H1 (cell line): ENCODE results near the gene ABHD12. TPM values are rescaled to one million over a fixed set of nuclear protein-coding genes. Genes with fewer than 3 reads are reported as not detected.

Source experiments
- CTCF ChIA-PET: fragments of 300-600 bp; sonication (Branson Sonifier 250); formaldehyde crosslinking; loops from one replicate; lab custom pipeline; 2021; ENCODE audit not compliant: partially characterized antibody; lab: Charles Lee
- POLR2A ChIA-PET: fragments of 300-600 bp; sonication (Branson Sonifier 250); formaldehyde crosslinking; loops from one replicate; lab custom pipeline; 2021; ENCODE audit warnings: inconsistent platforms; ENCODE audit not compliant: partially characterized antibody; lab: Charles Lee
- DNase-seq, 2 experiments: peaks; one replicate each; pipeline versions ENCODE4 v3.0.0 to v3.0.0-alpha.2; 2010 to 2022; ENCODE audit warnings: low spot score in 2 of 2, low read depth in 1 of 2, mixed read lengths in 1 of 2
- FAIRE-seq: peaks from 2 replicates; lab custom pipeline; 2011; peaks lifted over from hg19 to GRCh38; lab: Jason Lieb, UNC
- H2AFZ ChIP-seq: 2 replicates; pipeline ENCODE4 v1.8.1; 2012; ENCODE audit warnings: low read length, inconsistent platforms
- H2AK5ac ChIP-seq: 2 replicates; pipeline ENCODE4 v1.6.1; 2013; ENCODE audit warnings: low read depth, low read length
- H2BK120ac ChIP-seq: replicated peaks from 2 replicates; pipeline ENCODE3; 2013; ENCODE audit warnings: low read depth, low read length, inconsistent platforms
- H2BK12ac ChIP-seq: 2 replicates; pipeline ENCODE4 v1.6.1; 2013; ENCODE audit warnings: low read depth, low read length
- H2BK15ac ChIP-seq: 2 replicates; pipeline ENCODE4 v1.6.1; 2013; ENCODE audit warnings: low read length
- H2BK20ac ChIP-seq: 2 replicates; pipeline ENCODE4 v1.6.1; 2013; ENCODE audit warnings: low read length
- H2BK5ac ChIP-seq: 2 replicates; pipeline ENCODE4 v1.6.1; 2013; ENCODE audit warnings: low read depth, low read length
- H3K14ac ChIP-seq: 2 replicates; pipeline ENCODE4 v1.6.1; 2013; ENCODE audit warnings: inconsistent platforms; ENCODE audit not compliant: insufficient read length
- H3K18ac ChIP-seq: 2 replicates; pipeline ENCODE4 v1.6.1; 2013; ENCODE audit warnings: low read length; ENCODE audit errors: extremely low read depth
- H3K23ac ChIP-seq: 2 replicates; pipeline ENCODE4 v1.6.1; 2013; ENCODE audit warnings: inconsistent platforms; ENCODE audit not compliant: insufficient read length
- H3K23me2 ChIP-seq: 2 replicates; pipeline ENCODE4 v1.6.1; 2013; ENCODE audit warnings: low read depth, low read length
- H3K27ac ChIP-seq: 2 replicates; pipeline ENCODE4 v1.6.1; 2011; ENCODE audit warnings: low read depth, low read length, inconsistent platforms
- H3K27me3 ChIP-seq, 4 experiments: replicated peaks in 1 of 4; 1 replicate in 1 of 4; 2 replicates in 3 of 4; pipeline versions ENCODE4 v1.6.1 to v1.8.1; 2011 to 2013; ENCODE audit warnings: low read length in 3 of 4, mild to moderate bottlenecking in 3 of 4, inconsistent platforms in 2 of 4, mixed read lengths in 2 of 4, moderate library complexity in 1 of 4; ENCODE audit not compliant: control insufficient read depth in 3 of 4, insufficient read depth in 3 of 4; ENCODE audit errors: extremely low read depth in 1 of 4
- H3K36me3 ChIP-seq, 4 experiments: 2 replicates each; pipeline versions ENCODE4 v1.6.1 to v1.8.1; 2011 to 2013; ENCODE audit warnings: mild to moderate bottlenecking in 4 of 4, low read length in 3 of 4, moderate library complexity in 2 of 4, control low read depth in 1 of 4, inconsistent platforms in 1 of 4; ENCODE audit not compliant: insufficient read depth in 4 of 4, control insufficient read depth in 2 of 4
- H3K4ac ChIP-seq: replicated peaks from 2 replicates; pipeline ENCODE3; 2013; ENCODE audit warnings: low read length, low read depth, mixed read lengths, inconsistent platforms; ENCODE audit not compliant: insufficient read length
- H3K4me1 ChIP-seq, 4 experiments: replicated peaks in 1 of 4; 1 replicate in 1 of 4; 2 replicates in 3 of 4; pipeline versions ENCODE4 v1.6.1 to v1.8.1; 2011 to 2013; ENCODE audit warnings: low read length in 3 of 4, inconsistent platforms in 2 of 4, mixed read lengths in 1 of 4; ENCODE audit not compliant: insufficient read depth in 4 of 4, control insufficient read depth in 3 of 4
- H3K4me2 ChIP-seq, 2 experiments: 2 replicates each; pipeline versions ENCODE4 v1.6.1 to v1.8.1; 2011 to 2013; ENCODE audit warnings: low read depth in 2 of 2, low read length in 2 of 2, control low read depth in 1 of 2, inconsistent platforms in 1 of 2, mild to moderate bottlenecking in 1 of 2; ENCODE audit not compliant: insufficient read depth in 1 of 2
- H3K4me3 ChIP-seq, 4 experiments: fragments of 200-600, 300-600 bp in 1 of 4; sonication (generic), shearing (Covaris generic), sonication (Bioruptor Twin) in 1 of 4; 2 replicates each; pipeline versions ENCODE4 v1.5.1 to v1.8.1; 2011 to 2016; ENCODE audit warnings: low read length in 4 of 4, low read depth in 3 of 4, control low read depth in 2 of 4, inconsistent platforms in 2 of 4, mild to moderate bottlenecking in 2 of 4, mixed read lengths in 1 of 4, moderate library complexity in 1 of 4; ENCODE audit not compliant: insufficient read depth in 2 of 4; ENCODE audit errors: extremely low read depth in 1 of 4
- H3K56ac ChIP-seq: replicated peaks from 2 replicates; pipeline ENCODE3; 2013; ENCODE audit warnings: low read depth, mild to moderate bottlenecking, mixed read lengths, low read length, inconsistent platforms; ENCODE audit not compliant: insufficient read length
- H3K79me1 ChIP-seq: 2 replicates; pipeline ENCODE4 v1.6.1; 2013; ENCODE audit warnings: low read depth, low read length, control low read depth
- H3K79me2 ChIP-seq, 2 experiments: 2 replicates each; pipeline versions ENCODE4 v1.6.1 to v1.8.1; 2012 to 2013; ENCODE audit warnings: low read length in 2 of 2, mild to moderate bottlenecking in 2 of 2, inconsistent platforms in 1 of 2; ENCODE audit not compliant: insufficient read depth in 2 of 2, control insufficient read depth in 1 of 2
- H3K9ac ChIP-seq, 4 experiments: replicated peaks in 1 of 4; 1 replicate in 1 of 4; 2 replicates in 3 of 4; pipeline versions ENCODE4 v1.6.1 to v1.8.1; 2011 to 2013; ENCODE audit warnings: low read depth in 3 of 4, low read length in 3 of 4, control low read depth in 2 of 4, mild to moderate bottlenecking in 2 of 4, moderate library complexity in 2 of 4, inconsistent platforms in 1 of 4; ENCODE audit errors: extremely low read depth in 1 of 4
- H3K9me3 ChIP-seq, 2 experiments: 2 replicates each; pipeline versions ENCODE4 v1.6.1 to v1.8.1; 2012 to 2013; ENCODE audit warnings: mild to moderate bottlenecking in 2 of 2, moderate library complexity in 2 of 2, control low read depth in 1 of 2, inconsistent platforms in 1 of 2, low read depth in 1 of 2, low read length in 1 of 2, mixed read lengths in 1 of 2; ENCODE audit not compliant: insufficient read depth in 2 of 2
- H4K20me1 ChIP-seq, 2 experiments: replicated peaks in 1 of 2; 2 replicates each; pipeline versions ENCODE3 to v1.8.1; 2011 to 2013; ENCODE audit warnings: inconsistent platforms in 2 of 2, low read length in 2 of 2, mild to moderate bottlenecking in 1 of 2; ENCODE audit not compliant: insufficient read depth in 2 of 2, control insufficient read depth in 1 of 2
- H4K5ac ChIP-seq: 2 replicates; pipeline ENCODE4 v1.6.1; 2013; ENCODE audit warnings: low read length, low read depth, mixed read lengths, inconsistent platforms; ENCODE audit not compliant: insufficient read length
- H4K8ac ChIP-seq: 2 replicates; pipeline ENCODE4 v1.8.0; 2013; ENCODE audit warnings: mild to moderate bottlenecking, moderate library complexity, low read length, inconsistent platforms; ENCODE audit not compliant: insufficient read depth; ENCODE audit errors: extremely low read depth
- H4K91ac ChIP-seq: replicated peaks from 2 replicates; pipeline ENCODE3; 2013; ENCODE audit warnings: low read length, mixed read lengths, inconsistent platforms; ENCODE audit not compliant: insufficient read length
- CEBPB ChIP-seq: IDR thresholded peaks from 2 replicates; pipeline ENCODE4 v1.6.1; 2012; ENCODE audit warnings: low read depth, low read length
- NANOG ChIP-seq: IDR thresholded peaks from 2 replicates; pipeline ENCODE4 v1.6.1; 2011; ENCODE audit warnings: low read length, low read depth, mild to moderate bottlenecking, inconsistent platforms; ENCODE audit not compliant: insufficient read depth, poor library complexity, severe bottlenecking
- NRF1 ChIP-seq: IDR thresholded peaks from 2 replicates; pipeline ENCODE4 v1.6.1; 2011; ENCODE audit warnings: mild to moderate bottlenecking, low read depth, low read length, improper control_type of control experiment
- POU5F1 ChIP-seq: IDR thresholded peaks from 2 replicates; pipeline ENCODE4 v1.6.1; 2011; ENCODE audit warnings: low read depth, mild to moderate bottlenecking, low read length, moderate library complexity
- RBBP5 ChIP-seq: IDR thresholded peaks from 2 replicates; pipeline ENCODE4 v1.7.1; 2012; ENCODE audit warnings: low read depth, mild to moderate bottlenecking, inconsistent platforms, low read length, moderate library complexity, borderline replicate concordance
- RXRA ChIP-seq: IDR thresholded peaks from 2 replicates; pipeline ENCODE4 v1.6.1; 2011; ENCODE audit warnings: low read depth, mild to moderate bottlenecking, low read length, moderate library complexity; ENCODE audit not compliant: insufficient read depth
- SP1 ChIP-seq: IDR thresholded peaks from 2 replicates; pipeline ENCODE4 v1.6.1; 2011; ENCODE audit warnings: low read depth, low read length
- TAF1 ChIP-seq: IDR thresholded peaks from 2 replicates; pipeline ENCODE4 v1.6.1; 2011; ENCODE audit warnings: mild to moderate bottlenecking, low read depth, low read length
- TAF7 ChIP-seq: optimal IDR thresholded peaks from 2 replicates; pipeline ENCODE3; 2011; ENCODE audit warnings: low read depth, mild to moderate bottlenecking, inconsistent platforms, low read length, moderate library complexity, borderline replicate concordance
- TEAD4 ChIP-seq: IDR thresholded peaks from 2 replicates; pipeline ENCODE4 v1.6.1; 2012; ENCODE audit warnings: low read depth, low read length, inconsistent platforms, mixed read lengths
- YY1 ChIP-seq: IDR thresholded peaks from 2 replicates; pipeline ENCODE4 v1.6.1; 2011; ENCODE audit warnings: low read depth, mild to moderate bottlenecking, low read length
- WGBS, 2 experiments: shearing (Covaris generic) in 1 of 2; methylation state at CpG; one replicate each; pipeline versions ENCODE4 v1.1.6 to v1.1.7; 2013 to 2015; ENCODE audit warnings: low lambda C conversion rate in 2 of 2, mixed read lengths in 2 of 2, inconsistent platforms in 1 of 2, low coverage in 1 of 2, missing lambda C conversion rate in 1 of 2; ENCODE audit not compliant: insufficient replicate concordance in 2 of 2, insufficient coverage in 1 of 2, insufficient read length in 1 of 2; ENCODE audit errors: extremely low coverage in 1 of 2, missing lambda C conversion rate in 1 of 2; 5-methylcytosine and 5-hydroxymethylcytosine counted together
- polyA plus RNA-seq, 7 experiments: library from polyadenylated mRNA; depleted of rRNA in 3 of 7; stranded (reverse) in 5 of 7; unstranded in 2 of 7; fragments of >200 nt in 5 of 7; fragments of 200-250 nt in 2 of 7; gene quantifications; 1 replicate in 5 of 7; 2 replicates in 1 of 7; 4 replicates in 1 of 7; pipeline versions ENCODE4 v1.2.1 to v1.2.3, GENCODE V29; 2011 to 2013; ENCODE audit warnings: missing spikeins in 2 of 7, mixed read lengths in 2 of 7
- total RNA-seq: library from RNA; stranded (reverse); fragmentation: NEBNext Ultra II Directional; extraction: Animal tissue kit (Norgen Biotek cat#: 25700); gene quantifications from 2 replicates; pipeline ENCODE4 v1.2.1, GENCODE V29; 2021
- TF ChIP-seq, protein P1 (sequence below): IDR thresholded peaks from 2 replicates; pipeline ENCODE4 v1.6.1; 2011; ENCODE audit warnings: low read length, improper control_type of control experiment
- TF ChIP-seq, protein P2 (sequence below): IDR thresholded peaks from 2 replicates; pipeline ENCODE4 v1.6.1; 2011; ENCODE audit warnings: low read depth, mild to moderate bottlenecking, low read length; ENCODE audit not compliant: insufficient read depth

Gene ABHD12
- total and polyA plus RNA-seq, 2 of the 8 experiments (the other 6 are each of a cell fraction or from before 2014, with no cell fraction given): 31.3 to 59.5 TPM

DNA sequence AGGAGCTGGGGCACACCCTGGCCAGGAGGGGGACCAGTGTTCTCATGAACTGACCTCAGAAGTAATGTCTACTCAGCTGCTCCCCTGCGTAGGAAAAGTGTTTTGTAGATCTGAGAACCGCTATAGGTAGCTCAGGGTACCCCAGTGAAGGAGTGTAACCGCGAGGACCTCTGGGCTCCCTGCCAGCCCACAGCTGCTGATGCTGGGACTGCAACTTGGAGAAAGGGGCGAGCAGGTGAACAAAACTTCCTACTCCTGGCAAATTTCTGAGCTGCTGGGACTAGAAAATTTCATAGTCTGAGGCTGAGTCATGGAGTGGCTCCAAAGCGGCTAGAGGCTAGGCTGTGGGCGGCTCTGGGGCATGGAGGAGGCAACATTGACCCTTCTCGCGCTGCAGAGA, 90.8 kb downstream of the ABHD12 start:
- no peak overlapping the region for H2BK12ac ChIP-seq
- peaks cover 0 to 7% (median 2%) of the 10 kb centered on the region in 4 experiments; a peak in 3 of 7 replicates for H3K4me1 ChIP-seq
- H3K56ac ChIP-seq: no peak overlapping the region
- H3K4me2 ChIP-seq: no peak overlapping the region
- H2AFZ ChIP-seq: no peak overlapping the region
- peaks cover 0 to 9% (median 0%) of the 10 kb centered on the region in 4 experiments; a peak in 3 of 8 replicates for H3K36me3 ChIP-seq
- no peak overlapping the region for H2BK120ac ChIP-seq
- no peak overlapping the region for H3K23ac ChIP-seq
- H3K4ac ChIP-seq: no peak overlapping the region
- no peaks in the 10 kb centered on the region for H3K9me3 ChIP-seq
- CTCF ChIA-PET: interaction anchor here (0.5 to 4.8 kb wide), 16 partner anchors 10 to 209 kb away, joined by 3 to 39 read pairs (median 4); partner anchors contain the start of gene GINS1
- H3K27me3 ChIP-seq: no peaks in the 10 kb centered on the region; a peak in 1 of 7 replicates
- no peak overlapping the region for H3K9ac ChIP-seq
- H4K5ac ChIP-seq: no peak overlapping the region
- DNase-seq (no peak), FAIRE-seq (no peak)
- H3K14ac ChIP-seq: no peak overlapping the region
- POLR2A ChIA-PET: interaction anchor here (0.8 to 2.1 kb wide), 5 partner anchors 9 to 109 kb away, joined by 3 to 22 read pairs (median 3); partner anchors contain the start of gene GINS1
- H3K27ac ChIP-seq: no peak overlapping the region
- no peaks in the 10 kb centered on the region for H3K23me2 ChIP-seq
- H2BK20ac ChIP-seq: no peak overlapping the region
- no peak overlapping the region; the same call in 1 of the 2 replicates for H2BK5ac ChIP-seq
- no peak overlapping the region for H2AK5ac ChIP-seq
- no peak overlapping the region for H2BK15ac ChIP-seq
- H3K4me3 ChIP-seq: no peak overlapping the region
- peaks cover 7% of the 10 kb centered on the region; the same call in 1 of the 2 replicates for H3K79me1 ChIP-seq
- H4K8ac ChIP-seq: no peak overlapping the region
- no peak overlapping the region for H3K18ac ChIP-seq
- WGBS, 2 experiments: 85% methylated on average over 9 of the region's 9 CpGs; no CpG with 5 or more reads in 1 of the 2 experiments
- H3K79me2 ChIP-seq: no peaks in the 10 kb centered on the region
- peaks cover 0 to 5% of the 10 kb centered on the region in 2 experiments for H4K20me1 ChIP-seq
- no peak overlapping the region for H4K91ac ChIP-seq
- TF ChIP-seq, protein P1, sequence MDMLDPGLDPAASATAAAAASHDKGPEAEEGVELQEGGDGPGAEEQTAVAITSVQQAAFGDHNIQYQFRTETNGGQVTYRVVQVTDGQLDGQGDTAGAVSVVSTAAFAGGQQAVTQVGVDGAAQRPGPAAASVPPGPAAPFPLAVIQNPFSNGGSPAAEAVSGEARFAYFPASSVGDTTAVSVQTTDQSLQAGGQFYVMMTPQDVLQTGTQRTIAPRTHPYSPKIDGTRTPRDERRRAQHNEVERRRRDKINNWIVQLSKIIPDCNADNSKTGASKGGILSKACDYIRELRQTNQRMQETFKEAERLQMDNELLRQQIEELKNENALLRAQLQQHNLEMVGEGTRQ: no peak
- TF ChIP-seq RXRA: no peak
- no peak for TF ChIP-seq TAF1
- TF ChIP-seq TEAD4: no peak
- no peak for TF ChIP-seq NRF1
- TF ChIP-seq NANOG: no peak
- TF ChIP-seq TAF7: no peak
- no peak for TF ChIP-seq POU5F1
- TF ChIP-seq, protein P2, sequence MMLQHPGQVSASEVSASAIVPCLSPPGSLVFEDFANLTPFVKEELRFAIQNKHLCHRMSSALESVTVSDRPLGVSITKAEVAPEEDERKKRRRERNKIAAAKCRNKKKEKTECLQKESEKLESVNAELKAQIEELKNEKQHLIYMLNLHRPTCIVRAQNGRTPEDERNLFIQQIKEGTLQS: no peak
- no peak for TF ChIP-seq RBBP5
- no peak for TF ChIP-seq CEBPB
- no peak for TF ChIP-seq YY1
- TF ChIP-seq SP1: no peak
